CD4-positive, CD25-positive, alpha-beta regulatory T cell (primary cell): Measurements from ENCODE around the gene TSC22D1. TPM values are rescaled to one million over a fixed set of nuclear protein-coding genes. Genes with fewer than 3 reads are reported as not detected.

Source experiments
- ATAC-seq, 2 donors: fragments of 150-1000 bp; cut with Tn5 transposase; one replicate each; pipeline ENCODE4 v1.10.0; 2021; ENCODE audit warnings: low read depth in 2 of 2, moderate number of reproducible peaks in 2 of 2, moderate library complexity in 1 of 2
- DNase-seq, 3 donors: peaks; one replicate each; pipeline versions ENCODE4 v3.0.0 to v3.0.0-alpha.2; 2012 to 2022; ENCODE audit warnings: mixed read lengths in 1 of 3
- H3K27ac ChIP-seq: one replicate; pipeline ENCODE4 v1.7.0; 2013; ENCODE audit warnings: mild to moderate bottlenecking, low read length; ENCODE audit not compliant: insufficient read depth, poor library complexity, severe bottlenecking
- H3K27me3 ChIP-seq: one replicate; pipeline ENCODE4 v1.7.0; 2013; ENCODE audit warnings: low read length; ENCODE audit not compliant: control insufficient read depth, insufficient read depth
- H3K36me3 ChIP-seq: one replicate; pipeline ENCODE4 v1.7.0; 2013; ENCODE audit warnings: mild to moderate bottlenecking, low read length, moderate library complexity; ENCODE audit not compliant: control insufficient read depth, insufficient read depth
- H3K4me1 ChIP-seq: 2 replicates; pipeline ENCODE4 v1.7.0; 2013; ENCODE audit warnings: mild to moderate bottlenecking, low read length; ENCODE audit not compliant: insufficient read depth, control insufficient read depth, poor library complexity, severe bottlenecking
- H3K4me3 ChIP-seq: one replicate; pipeline ENCODE4 v1.7.0; 2013; ENCODE audit warnings: low read depth, mild to moderate bottlenecking, low read length, moderate library complexity
- H3K9me3 ChIP-seq, 2 experiments: 1 replicate in 1 of 2; 2 replicates in 1 of 2; pipeline ENCODE4 v1.7.0; 2013; ENCODE audit warnings: low read length in 2 of 2, mild to moderate bottlenecking in 1 of 2, moderate library complexity in 1 of 2; ENCODE audit not compliant: control insufficient read depth in 2 of 2
- H3K27ac Mint-ChIP-seq, 3 donors: one replicate each; pipeline ENCODE4 v1.8.0; 2020 to 2022; ENCODE audit warnings: mild to moderate bottlenecking in 3 of 3, mixed read lengths in 3 of 3, moderate library complexity in 2 of 3
- H3K27me3 Mint-ChIP-seq: one replicate; pipeline ENCODE4 v1.8.0; 2022; ENCODE audit warnings: mild to moderate bottlenecking, mixed read lengths
- H3K36me3 Mint-ChIP-seq: one replicate; pipeline ENCODE4 v1.8.0; 2020; ENCODE audit warnings: mixed read lengths
- H3K4me1 Mint-ChIP-seq, 4 donors: one replicate each; pipeline ENCODE4 v1.8.0; 2020 to 2022; ENCODE audit warnings: mixed read lengths in 4 of 4, mild to moderate bottlenecking in 1 of 4
- H3K4me3 Mint-ChIP-seq, 4 donors: one replicate each; pipeline ENCODE4 v1.8.0; 2020 to 2022; ENCODE audit warnings: mild to moderate bottlenecking in 4 of 4, mixed read lengths in 4 of 4, moderate library complexity in 3 of 4
- H3K9me3 Mint-ChIP-seq, 7 donors: one replicate each; pipeline ENCODE4 v1.8.0; 2020 to 2022; ENCODE audit warnings: mixed read lengths in 7 of 7, mild to moderate bottlenecking in 3 of 7, moderate library complexity in 2 of 7
- polyA plus RNA-seq, 4 donors: library from polyadenylated mRNA; unstranded; fragments of 300-500 nt; fragmentation: Illumina TruSeq; gene quantifications; one replicate each; pipeline ENCODE4 v1.2.3, GENCODE V29; 2021
- total RNA-seq: library from RNA; stranded (reverse); gene quantifications from one replicate; pipeline ENCODE4 v1.2.3, GENCODE V29; 2022

Gene TSC22D1
- total and polyA plus RNA-seq, 5 donors from 2014 or later: 4.0 to 35.9 (median 4.1) TPM

- ATAC-seq (no peak), DNase-seq (no peak)
- Mint-ChIP-seq H3K4me3 (no peak overlapping the region), H3K27me3 (peaks cover 4% of the 10 kb centered on the region), H3K36me3 (no peaks in the 10 kb centered on the region), H3K4me1 (no peaks in the 10 kb centered on the region), H3K9me3 (peaks cover 0 to 1% (median 0%) of the 10 kb centered on the region in 7 donors), H3K27ac (no peak overlapping the region)
- H3K27ac ChIP-seq: no peak overlapping the region
- H3K36me3 ChIP-seq: no peaks in the 10 kb centered on the region
- H3K4me1 ChIP-seq: no peaks in the 10 kb centered on the region
- H3K27me3 ChIP-seq: no peaks in the 10 kb centered on the region
- no peaks in the 10 kb centered on the region for H3K9me3 ChIP-seq
- H3K4me3 ChIP-seq: no peak overlapping the region
These were observed 192.2 kb downstream of the TSC22D1 start for GRCh38 chr13:44383945-44384344.

- Histone ChIP-seq H3K27ac (no peak overlapping the region), H3K9me3 (no peaks in the 10 kb centered on the region), H3K27me3 (no peaks in the 10 kb centered on the region), H3K4me3 (no peak overlapping the region), H3K36me3 (no peaks in the 10 kb centered on the region), H3K4me1 (no peaks in the 10 kb centered on the region)
- Mint-ChIP-seq H3K4me1 (no peaks in the 10 kb centered on the region), H3K27me3 (peaks cover 9% of the 10 kb centered on the region), H3K36me3 (no peaks in the 10 kb centered on the region), H3K4me3 (no peak overlapping the region), H3K9me3 (peaks cover 0 to 1% (median 0%) of the 10 kb centered on the region in 7 donors), H3K27ac (no peak overlapping the region)
- ATAC-seq (no peak), DNase-seq (no peak)
These were observed 193.4 kb downstream of the TSC22D1 start for GRCh38 chr13:44382635-44383145.

Other genes with a start within 250 kb of the TSC22D1 start
- not detected for gene SERP2, start 202.5 kb downstream of the TSC22D1 start, total RNA-seq
- 1 to 10 TPM in 1 of 4 donors, under 1 TPM in 2, not detected in 1; 0.48 to 2.0 (median 0.52) TPM for gene SERP2, start 202.5 kb downstream of the TSC22D1 start, polyA plus RNA-seq